Tibial artery (tissue), 4 donors: ENCODE results near the gene CRB2.

Source experiments
- DNase-seq, 2 donors: peaks; one replicate each; pipeline ENCODE4 v3.0.0-alpha.2; 2019
- H3K27ac ChIP-seq, 2 donors: fragments of 200-600 bp; sonication (generic) in 1 of 2; 1 replicate in 1 of 2; 2 replicates in 1 of 2; pipeline ENCODE4 v1.5.1; 2018 to 2019; ENCODE audit warnings: mild to moderate bottlenecking in 1 of 2
- H3K27me3 ChIP-seq, 2 donors: fragments of 200-600 bp; sonication (generic) in 1 of 2; one replicate each; pipeline versions ENCODE4 v1.5.1 to v1.6.0; 2016 to 2019
- H3K36me3 ChIP-seq, 3 donors: fragments of 200-600 bp; sonication (generic) in 2 of 3; one replicate each; pipeline ENCODE4 v1.5.1; 2016 to 2019; ENCODE audit warnings: mild to moderate bottlenecking in 2 of 3
- H3K4me1 ChIP-seq, 4 donors: fragments of 200-600 bp; sonication (generic) in 2 of 4; 1 replicate in 3 of 4; 2 replicates in 1 of 4; pipeline ENCODE4 v1.5.1; 2016 to 2019
- H3K4me3 ChIP-seq, 2 donors: fragments of 200-600 bp; sonication (generic) in 1 of 2; 1 replicate in 1 of 2; 2 replicates in 1 of 2; pipeline ENCODE4 v1.5.1; 2018 to 2019; ENCODE audit warnings: mild to moderate bottlenecking in 2 of 2
- H3K9me3 ChIP-seq, 3 donors: fragments of 200-600 bp; sonication (generic) in 1 of 3; one replicate each; pipeline ENCODE4 v1.5.1; 2016 to 2019
- intact Hi-C: fragments of 100-400 bp; cut with DNase I; formaldehyde crosslinking; loops from one replicate; pipeline ENCODE4 v1.15.0; 2023; ENCODE audit warnings: low total_unique reads
- TF ChIP-seq, protein P1 (sequence below), 2 experiments: fragments of 200-600 bp in 1 of 2; fragments of 450-650 bp in 1 of 2; IDR thresholded peaks; one replicate each; pipeline ENCODE4 v1.5.1; 2017 to 2019; ENCODE audit warnings: antibody characterized with exemption in 2 of 2, mild to moderate bottlenecking in 1 of 2, moderate library complexity in 1 of 2

Gene CRB2

GRCh38 chr9:123324767-123325183 is 31.2 kb upstream of the CRB2 start:
- no peak overlapping the region for H3K27ac ChIP-seq

GRCh38 chr9:123326187-123326586 is 29.8 kb upstream of the CRB2 start:
- Histone ChIP-seq H3K9me3 (no peaks in the 10 kb centered on the region), H3K4me3 (no peak overlapping the region), H3K27me3 (peaks cover 0 to 13% of the 10 kb centered on the region in 2 donors), H3K36me3 (no peaks in the 10 kb centered on the region), H3K4me1 (peaks cover 0 to 11% (median 0%) of the 10 kb centered on the region in 4 donors), H3K27ac (no peak overlapping the region)
- TF ChIP-seq, protein P1, sequence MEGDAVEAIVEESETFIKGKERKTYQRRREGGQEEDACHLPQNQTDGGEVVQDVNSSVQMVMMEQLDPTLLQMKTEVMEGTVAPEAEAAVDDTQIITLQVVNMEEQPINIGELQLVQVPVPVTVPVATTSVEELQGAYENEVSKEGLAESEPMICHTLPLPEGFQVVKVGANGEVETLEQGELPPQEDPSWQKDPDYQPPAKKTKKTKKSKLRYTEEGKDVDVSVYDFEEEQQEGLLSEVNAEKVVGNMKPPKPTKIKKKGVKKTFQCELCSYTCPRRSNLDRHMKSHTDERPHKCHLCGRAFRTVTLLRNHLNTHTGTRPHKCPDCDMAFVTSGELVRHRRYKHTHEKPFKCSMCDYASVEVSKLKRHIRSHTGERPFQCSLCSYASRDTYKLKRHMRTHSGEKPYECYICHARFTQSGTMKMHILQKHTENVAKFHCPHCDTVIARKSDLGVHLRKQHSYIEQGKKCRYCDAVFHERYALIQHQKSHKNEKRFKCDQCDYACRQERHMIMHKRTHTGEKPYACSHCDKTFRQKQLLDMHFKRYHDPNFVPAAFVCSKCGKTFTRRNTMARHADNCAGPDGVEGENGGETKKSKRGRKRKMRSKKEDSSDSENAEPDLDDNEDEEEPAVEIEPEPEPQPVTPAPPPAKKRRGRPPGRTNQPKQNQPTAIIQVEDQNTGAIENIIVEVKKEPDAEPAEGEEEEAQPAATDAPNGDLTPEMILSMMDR (IDR thresholded peaks at IDR 0.05), result no peak
- no peak for DNase-seq
- intact Hi-C loops, result no loop called here

More at GRCh38 chr9:123324767-123325183, 31.2 kb upstream of the CRB2 start:
- TF ChIP-seq, protein P1 (IDR thresholded peaks at IDR 0.05), result no peak
- no peak overlapping the region for H3K4me3 ChIP-seq
- no peak for DNase-seq
- H3K4me1 ChIP-seq, result peaks cover 0 to 11% (median 0%) of the 10 kb centered on the region in 4 donors
- no peaks in the 10 kb centered on the region for H3K9me3 ChIP-seq
- intact Hi-C loops, result no loop called here
- no peaks in the 10 kb centered on the region for H3K36me3 ChIP-seq
- peaks cover 0 to 13% of the 10 kb centered on the region in 2 donors for H3K27me3 ChIP-seq

GRCh38 chr9:123326662-123327093 is 29.3 kb upstream of the CRB2 start:
- Histone ChIP-seq H3K36me3 (no peaks in the 10 kb centered on the region), H3K27me3 (peaks cover 0 to 13% of the 10 kb centered on the region in 2 donors), H3K4me1 (peaks cover 0 to 11% (median 0%) of the 10 kb centered on the region in 4 donors), H3K9me3 (no peaks in the 10 kb centered on the region), H3K27ac (no peak overlapping the region), H3K4me3 (peak overlapping the region in 1 of 2 donors; percentile 20)
- TF ChIP-seq, protein P1 (IDR thresholded peaks at IDR 0.05), result no peak
- DNase-seq, result no peak
- intact Hi-C loops, result no loop called here

GRCh38 chr9:123327697-123328100 is 28.3 kb upstream of the CRB2 start:
- DNase-seq, result no peak
- Histone ChIP-seq H3K36me3 (no peaks in the 10 kb centered on the region), H3K27me3 (peaks cover 0 to 13% of the 10 kb centered on the region in 2 donors), H3K9me3 (no peaks in the 10 kb centered on the region), H3K4me1 (peaks cover 0 to 11% (median 0%) of the 10 kb centered on the region in 4 donors), H3K4me3 (no peak overlapping the region), H3K27ac (no peak overlapping the region)
- TF ChIP-seq, protein P1 (IDR thresholded peaks at IDR 0.05), result no peak
- intact Hi-C loops, result no loop called here

DNA sequence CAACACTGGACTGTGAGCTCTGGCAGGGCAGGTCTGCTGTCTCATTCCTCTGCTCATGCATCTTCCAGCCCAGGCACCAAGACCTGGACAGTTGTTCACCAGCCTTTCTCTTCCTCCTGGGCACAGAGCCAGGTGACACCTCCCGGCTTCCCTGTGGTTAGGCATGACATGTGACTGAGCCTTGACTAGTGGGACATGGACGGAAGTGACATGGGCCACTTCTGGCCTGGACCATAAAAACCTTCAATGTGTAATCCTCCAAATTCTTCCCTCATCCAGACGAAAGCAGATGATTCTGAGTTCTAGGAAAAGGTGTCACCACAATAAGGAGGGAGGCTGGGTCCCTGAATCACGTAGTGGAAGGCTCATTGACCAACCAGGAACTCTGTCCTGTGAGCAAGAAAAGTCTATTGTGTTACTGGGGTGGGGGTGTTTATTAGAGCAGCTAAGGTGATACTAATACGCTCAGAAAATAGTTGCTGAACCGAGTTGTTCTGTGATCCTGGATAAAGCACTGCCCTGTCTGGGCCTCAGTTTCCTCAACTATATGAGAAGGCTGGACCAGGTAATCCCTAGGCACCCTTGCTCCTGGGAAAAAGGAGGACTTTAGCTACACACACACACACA is 26.6 kb upstream of the CRB2 start:
- no peaks in the 10 kb centered on the region for H3K36me3 ChIP-seq
- peaks cover 0 to 13% of the 10 kb centered on the region in 2 donors for H3K27me3 ChIP-seq
- no peak for DNase-seq
- intact Hi-C loops, result no loop called here
- no peaks in the 10 kb centered on the region for H3K9me3 ChIP-seq
- peaks cover 0 to 11% (median 0%) of the 10 kb centered on the region in 4 donors for H3K4me1 ChIP-seq
- H3K27ac ChIP-seq, result no peak overlapping the region
- TF ChIP-seq, protein P1 (IDR thresholded peaks at IDR 0.05), result no peak
- no peak overlapping the region for H3K4me3 ChIP-seq
